ENCODE data around the gene LGSN.
"Not testable (repeated sequence)": the region's sequence is repeated elsewhere in the genome, so short reads cannot be mapped to it uniquely, and the experiment has no call there.

Gene LGSN

GRCh38 chr6:63246581-63246980, 73.2 kb downstream of the LGSN start:
- in situ Hi-C loops (cut with MboI; ENCODE audit: low sequenced_read_pairs), result no loop called here

- in situ Hi-C loops (cut with MboI; ENCODE audit: low sequenced_read_pairs), result no loop called here
Observed at GRCh38 chr6:63245909-63246308, 73.9 kb downstream of the LGSN start.

- in situ Hi-C loops (cut with MboI; ENCODE audit: low sequenced_read_pairs), result no loop called here
Observed at GRCh38 chr6:63245420-63245819, 74.4 kb downstream of the LGSN start.

- in situ Hi-C loops (cut with MboI; ENCODE audit: low sequenced_read_pairs), result no loop called here
Observed at GRCh38 chr6:63236398-63236817, 83.4 kb downstream of the LGSN start.

- in situ Hi-C loops (cut with MboI; ENCODE audit: low sequenced_read_pairs), result not testable (repeated sequence)
Observed at GRCh38 chr6:63230511-63230910, 89.3 kb downstream of the LGSN start.

GRCh38 chr6:63230027-63230426, 89.8 kb downstream of the LGSN start:
- in situ Hi-C loops (cut with MboI; ENCODE audit: low sequenced_read_pairs), result not testable (repeated sequence)

- in situ Hi-C loops (cut with MboI; ENCODE audit: low sequenced_read_pairs), result not testable (repeated sequence)
Observed at GRCh38 chr6:63227928-63228894, 91.6 kb downstream of the LGSN start.

GRCh38 chr6:63225987-63226386, 93.8 kb downstream of the LGSN start:
- in situ Hi-C loops (cut with MboI; ENCODE audit: low sequenced_read_pairs), result not testable (repeated sequence)
